ENCODE results near the gene FCHSD2.

Gene FCHSD2

DNA sequence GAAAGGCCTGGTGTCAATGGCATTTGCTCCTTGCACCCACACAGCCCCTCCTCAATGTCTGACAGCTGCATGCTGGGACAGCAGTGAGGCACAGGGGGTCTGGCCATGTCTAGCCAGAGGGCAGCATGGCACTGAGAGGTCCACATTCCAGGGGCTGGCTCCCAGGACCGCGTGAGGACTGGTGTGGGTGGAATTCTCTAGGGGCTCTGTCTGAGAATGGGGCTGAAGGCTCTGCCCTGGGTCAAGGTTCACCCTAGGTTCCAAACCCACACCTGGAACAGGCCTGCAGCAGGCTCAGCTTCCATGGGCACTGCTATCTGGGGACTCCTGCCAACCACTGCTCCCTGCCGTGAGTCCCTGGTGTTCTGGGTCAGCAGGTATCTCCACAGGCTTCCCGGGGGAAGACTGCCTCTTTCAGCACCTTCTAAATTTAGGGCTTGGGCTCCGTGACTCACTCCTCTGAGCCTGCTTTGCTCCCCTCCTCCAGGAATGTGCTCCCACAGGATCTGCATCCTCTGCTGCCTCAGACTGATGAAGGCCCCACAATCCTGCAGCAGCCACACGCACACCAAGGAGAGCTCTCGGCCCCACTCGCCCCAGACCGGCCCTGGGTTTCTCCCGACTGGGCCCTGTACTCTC lies 352.5 kb downstream of the FCHSD2 start:
- DNase-seq (ENCODE audit: low spot score), result peak; percentile 85

GRCh38 chr11:72788241-72788640 lies 353.9 kb downstream of the FCHSD2 start:
- DNase-seq (ENCODE audit: low spot score), result no peak

- no peak for DNase-seq (ENCODE audit: low spot score)
Observed at GRCh38 chr11:72787216-72788104, 354.7 kb downstream of the FCHSD2 start.
